Muscle of arm (tissue), 14 donors: Measurements from ENCODE around the gene TBC1D5. TPM values are rescaled to one million over a fixed set of nuclear protein-coding genes. Genes with fewer than 3 reads are reported as not detected.
"Not testable (repeated sequence)": the region's sequence is repeated elsewhere in the genome, so short reads cannot be mapped to it uniquely, and the experiment has no call there.

Experiments used
- DNase-seq: peaks from one replicate; pipeline ENCODE4 v3.0.0-alpha.2; 2013
- long read RNA-seq, 11 donors: transcript quantifications; one replicate each; lab custom pipeline, GENCODE V29; 2026
- polyA plus RNA-seq, 12 donors: library from polyadenylated mRNA; unstranded; fragments of 120-200 nt; gene quantifications; one replicate each; pipeline ENCODE4 v1.2.1, GENCODE V29; 2013; ENCODE audit not compliant: insufficient read length in 12 of 12

The TBC1D5 gene
- 10 to 100 TPM in 11 of 12 donors, not detected in 1; 26.0 to 38.1 (median 33.3) TPM for polyA plus RNA-seq
- long read RNA-seq, donor 1, partial matches to known transcripts = 9 of 9 reads
- long read RNA-seq, donor 1, other reads (novel, unspliced or antisense) = 0 of 9 reads
- long read RNA-seq, donor 2 = 0 reads
- long read RNA-seq, donor 3 = 0 reads
- long read RNA-seq, donor 4 = 0 reads
- long read RNA-seq, donor 5 = 0 reads
- long read RNA-seq, donor 6 = 0 reads
- long read RNA-seq, donor 7 = 0 reads
- long read RNA-seq, donor 8 = 0 reads
- long read RNA-seq, donor 9 = 0 reads
- long read RNA-seq, donor 10 = 0 reads
- long read RNA-seq, donor 11 = 0 reads

- peak; percentile 97 for DNase-seq
These were observed at the start of gene TBC1D5 for GRCh38 chr3:17742102-17742879. TBC1D5 (minus strand) TSS chr3:17742631; CDS start chr3:17508570, 234,061 bp downstream.

DNA sequence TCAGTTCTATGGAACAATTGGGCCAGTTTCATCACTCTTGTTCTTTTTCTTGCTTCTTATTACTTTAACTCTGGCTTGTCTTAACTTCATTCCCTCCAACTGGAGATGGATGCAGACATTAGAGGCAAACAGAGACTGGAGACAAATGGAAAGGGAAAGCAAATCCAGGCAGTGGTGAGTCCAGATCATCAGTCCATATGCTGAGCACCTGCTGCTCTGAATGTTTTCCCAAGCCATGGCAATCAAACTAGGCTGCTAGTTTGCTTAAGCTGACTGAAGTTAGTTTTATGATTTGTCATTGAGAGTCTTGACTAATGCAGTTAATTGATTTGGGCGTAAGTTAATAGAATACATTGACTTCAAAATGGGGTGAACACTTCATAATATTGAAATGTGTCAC is 41.0 kb upstream of the TBC1D5 start:
- DNase-seq = no peak

GRCh38 chr3:17782751-17783150 is 40.3 kb upstream of the TBC1D5 start:
- no peak for DNase-seq

GRCh38 chr3:17780369-17780768 is 37.9 kb upstream of the TBC1D5 start:
- DNase-seq = not testable (repeated sequence)

DNA sequence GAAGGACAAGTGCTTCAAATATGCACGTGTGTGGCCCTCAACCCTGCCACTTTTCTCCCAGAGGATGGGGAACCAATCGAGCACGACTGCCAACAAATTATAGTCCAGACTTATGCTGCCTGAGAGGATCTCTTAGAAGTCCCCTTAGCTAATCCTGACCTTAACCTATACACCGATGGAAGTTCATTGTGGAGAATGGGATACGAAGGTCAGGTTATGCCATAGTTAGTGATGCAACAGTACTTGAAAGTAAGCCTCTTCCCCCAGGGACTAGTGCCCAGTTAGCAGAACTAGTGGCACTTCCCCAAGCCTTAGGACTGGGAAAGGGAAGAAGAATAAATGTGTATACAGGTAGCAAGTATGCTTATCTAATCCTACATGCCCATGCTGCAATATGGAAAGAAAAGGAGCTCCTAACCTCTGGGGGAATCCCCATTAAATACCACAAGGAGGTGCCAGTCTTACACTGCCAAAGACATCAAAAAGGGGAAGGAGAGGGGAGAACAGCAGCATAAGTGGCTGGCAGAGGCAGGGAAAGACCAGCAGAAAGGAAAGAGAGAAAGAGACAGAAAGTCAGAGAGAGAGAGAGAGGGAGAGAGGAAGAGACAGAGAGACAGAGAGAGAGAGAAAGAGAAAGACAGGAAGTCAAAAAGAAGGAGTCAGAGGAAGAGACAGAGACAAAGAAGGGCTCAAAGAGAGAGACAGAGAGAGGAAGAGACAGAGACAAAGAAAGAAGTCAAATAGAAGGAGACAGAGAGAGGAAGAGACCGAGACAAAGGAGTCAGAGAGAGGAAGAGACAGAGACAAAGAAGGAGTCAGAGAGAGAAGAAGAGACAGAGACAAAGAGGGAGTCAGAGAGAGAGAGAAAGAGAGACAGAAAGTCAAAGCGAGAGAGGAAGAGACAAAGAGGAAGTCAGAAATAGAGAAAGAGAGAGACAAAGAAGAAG is 37.1 kb upstream of the TBC1D5 start:
- DNase-seq = not testable (repeated sequence)

GRCh38 chr3:17777326-17777725 is 34.9 kb upstream of the TBC1D5 start:
- DNase-seq = not testable (repeated sequence)

GRCh38 chr3:17775073-17775472 is 32.6 kb upstream of the TBC1D5 start:
- DNase-seq = no peak

DNA sequence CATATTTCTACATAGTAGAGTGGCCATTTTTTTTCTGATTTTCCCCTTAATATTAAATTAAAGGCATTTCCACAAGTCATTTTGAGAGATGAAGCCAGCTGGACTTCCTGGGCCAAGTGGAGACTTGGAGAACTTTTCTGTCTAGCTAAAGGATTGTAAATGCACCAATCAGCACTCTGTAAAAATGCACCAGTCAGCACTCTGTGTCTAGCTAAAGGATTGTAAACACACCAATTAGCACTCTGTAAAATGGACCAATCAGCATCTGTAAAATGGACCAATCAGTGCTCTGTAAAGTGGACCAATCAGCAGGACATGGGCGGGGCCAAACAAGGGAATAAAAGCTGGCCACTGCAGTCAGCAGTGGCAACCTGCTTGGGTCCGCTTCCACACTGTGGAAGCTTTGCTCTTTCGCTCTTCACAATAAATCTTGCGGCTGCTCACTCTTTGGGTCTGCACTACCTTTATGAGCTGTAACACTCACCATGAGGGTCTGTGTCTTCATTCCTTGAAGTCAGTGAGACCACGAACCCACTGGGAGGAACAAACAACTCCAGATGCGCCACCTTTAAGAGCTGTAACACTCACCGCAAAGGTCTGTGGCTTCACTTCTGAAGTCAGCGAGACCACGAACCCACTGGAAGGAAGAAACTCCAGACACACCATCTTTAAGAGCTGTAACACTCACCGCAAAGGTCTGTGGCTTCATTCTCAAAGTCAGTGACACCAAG is 31.9 kb upstream of the TBC1D5 start:
- not testable (repeated sequence) for DNase-seq

GRCh38 chr3:17772556-17772955 is 30.1 kb upstream of the TBC1D5 start:
- DNase-seq = no peak

GRCh38 chr3:17771177-17772017 is 29.0 kb upstream of the TBC1D5 start:
- DNase-seq = no peak

GRCh38 chr3:17770682-17771081 is 28.3 kb upstream of the TBC1D5 start:
- DNase-seq = no peak

- DNase-seq = no peak
These were observed 23.5 kb upstream of the TBC1D5 start for GRCh38 chr3:17765819-17766472.

DNA sequence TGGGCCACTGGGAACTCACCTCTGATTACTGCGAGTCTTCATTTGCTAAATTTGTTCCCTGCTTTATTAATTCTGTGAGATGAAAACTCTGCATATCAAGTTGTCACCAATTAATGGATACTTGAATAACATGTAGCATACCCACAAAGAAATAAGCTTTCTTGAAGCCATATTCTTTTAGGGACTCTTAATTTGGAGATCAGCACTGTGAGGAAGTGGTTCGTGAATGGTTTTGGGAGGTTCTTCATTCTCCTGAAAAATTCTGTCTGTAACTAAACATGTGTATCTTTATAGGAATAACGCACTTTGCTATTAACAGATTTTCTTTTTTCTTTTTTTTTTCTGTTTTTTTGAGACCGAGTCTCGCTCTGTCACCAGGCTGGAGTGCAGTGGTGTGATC is 19.1 kb upstream of the TBC1D5 start:
- DNase-seq = no peak

GRCh38 chr3:17759901-17760300 is 17.5 kb upstream of the TBC1D5 start:
- no peak for DNase-seq

- no peak for DNase-seq
These were observed 13.4 kb upstream of the TBC1D5 start for GRCh38 chr3:17755836-17756235.

DNA sequence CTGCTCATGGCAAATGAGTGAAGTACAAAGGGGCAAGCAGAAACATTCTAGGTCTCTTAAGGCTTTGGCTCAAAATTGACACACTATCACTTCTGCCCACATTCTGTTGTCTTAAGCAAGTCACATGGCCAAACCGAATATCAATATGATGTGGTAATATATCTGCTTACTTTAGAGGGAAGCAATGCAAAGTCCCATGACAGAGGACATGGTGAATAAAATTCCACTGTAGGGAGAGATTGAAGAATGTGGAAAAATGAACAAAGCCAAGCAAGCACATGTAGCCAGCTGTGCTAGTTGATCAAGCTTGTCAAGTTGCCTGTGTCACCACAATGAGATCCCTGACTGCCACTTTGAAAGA is 11.2 kb upstream of the TBC1D5 start:
- peak; percentile 24 for DNase-seq

DNA sequence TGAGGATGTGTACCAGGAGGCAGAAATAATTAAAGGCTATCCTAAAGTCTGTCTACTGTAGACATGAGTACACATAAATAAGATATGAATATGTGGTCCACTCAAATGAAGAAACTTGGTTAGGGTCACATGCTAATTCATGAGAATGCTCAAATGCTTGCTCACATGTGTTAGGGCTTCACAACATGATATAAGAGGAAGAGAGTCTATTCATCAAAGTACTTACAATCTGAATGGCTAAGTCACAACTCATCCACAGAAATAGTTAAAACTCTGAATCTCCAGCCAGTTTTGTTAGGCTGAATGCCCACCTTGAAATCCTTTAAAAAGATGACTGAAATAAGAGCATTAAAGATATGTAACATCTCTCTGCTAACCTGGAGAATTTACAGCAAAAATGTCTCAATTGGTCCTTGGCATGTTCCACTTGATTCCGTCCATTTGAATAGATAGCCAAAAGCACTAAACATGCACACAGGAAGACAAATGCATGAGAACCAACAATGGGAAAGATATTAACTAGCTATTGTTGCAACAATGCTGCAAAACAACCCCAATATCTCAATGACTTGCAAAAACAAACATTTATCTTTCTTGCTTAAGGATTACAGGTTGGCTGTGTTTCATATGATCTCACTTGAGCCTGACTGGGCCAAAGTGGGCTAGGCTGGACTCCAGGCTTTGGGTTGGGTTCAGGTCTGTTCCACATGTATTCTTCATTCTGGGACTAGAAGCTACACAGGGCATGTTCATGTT is 10.6 kb upstream of the TBC1D5 start:
- peak; percentile 46 for DNase-seq

DNA sequence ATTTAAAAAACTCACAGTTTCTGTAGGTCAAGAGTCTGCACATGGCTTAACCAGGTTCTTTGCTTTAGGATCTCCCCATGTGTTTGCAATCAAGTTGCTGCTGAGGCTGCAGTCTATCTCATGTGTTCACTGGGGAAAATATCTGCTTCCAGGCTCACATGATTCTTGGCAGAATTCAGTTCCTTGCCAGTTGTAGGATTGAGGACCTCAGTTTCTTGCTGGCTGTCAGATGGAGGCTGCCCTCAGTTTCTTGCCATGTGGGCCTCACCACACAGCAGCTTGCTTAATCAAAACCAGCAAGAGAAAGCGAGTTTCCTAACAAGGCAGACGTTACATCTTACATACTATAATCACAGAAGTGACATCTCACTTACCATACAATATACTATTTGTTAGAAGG is 10.0 kb upstream of the TBC1D5 start:
- peak; percentile 25 for DNase-seq

DNA sequence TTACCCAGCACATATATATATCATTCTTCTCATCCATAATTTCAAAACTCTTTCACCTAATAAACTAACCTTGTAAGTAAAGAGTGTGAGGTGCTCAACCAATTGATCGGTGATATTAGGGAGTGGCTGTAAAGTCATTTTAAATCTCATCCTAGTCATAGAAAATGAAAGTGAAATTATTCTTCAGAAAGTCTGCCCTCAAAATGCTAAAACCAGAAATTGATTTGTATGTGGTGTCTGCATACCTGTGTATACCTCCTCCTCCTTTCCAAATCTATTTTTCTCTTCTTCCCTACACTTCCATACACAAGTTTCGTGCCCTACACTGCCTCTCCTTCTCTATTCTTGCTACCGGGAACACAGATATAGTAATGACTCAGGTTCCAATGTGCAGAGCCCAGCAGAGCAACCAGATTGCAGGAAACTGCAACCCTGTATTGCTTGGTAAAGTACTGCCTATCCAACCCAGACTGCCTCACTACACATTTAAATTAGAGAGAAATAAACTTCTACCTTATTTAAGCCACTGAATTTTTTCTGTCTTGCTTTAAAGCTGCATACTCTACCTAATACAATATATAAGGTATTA is 7.4 kb upstream of the TBC1D5 start:
- no peak for DNase-seq
